ENCODE results near the gene NDUFV1. TPM values are rescaled to one million over a fixed set of nuclear protein-coding genes. Genes with fewer than 3 reads are reported as not detected.

The NDUFV1 gene
- total RNA-seq, 1 donor = 116 TPM

- no peak for TF ChIP-seq CTCF (IDR thresholded peaks at IDR 0.05; ENCODE audit: insufficient read depth, low read length)
- no peak for DNase-seq (ENCODE audit: low read depth)
Observed at GRCh38 chr11:67607507-67607906, 771 bp downstream of the NDUFV1 start.

GRCh38 chr11:67608486-67608885 is 1.8 kb downstream of the NDUFV1 start:
- no peak overlapping the region for H3K4me3 ChIP-seq (ENCODE audit: low read depth, low read length)
- no peak for DNase-seq (ENCODE audit: low read depth)
- no peak for TF ChIP-seq CTCF (IDR thresholded peaks at IDR 0.05; ENCODE audit: insufficient read depth, low read length)

More at GRCh38 chr11:67607507-67607906, 771 bp downstream of the NDUFV1 start:
- H3K4me3 ChIP-seq (ENCODE audit: low read depth, low read length) = peak overlapping the region; percentile 97

- no peak overlapping the region for H3K4me3 ChIP-seq (ENCODE audit: low read depth, low read length)
- no peak for TF ChIP-seq CTCF (IDR thresholded peaks at IDR 0.05; ENCODE audit: insufficient read depth, low read length)
- no peak for DNase-seq (ENCODE audit: low read depth)
Observed at GRCh38 chr11:67609316-67609715, 2.6 kb downstream of the NDUFV1 start.

GRCh38 chr11:67610302-67610868 is 3.6 kb downstream of the NDUFV1 start:
- DNase-seq (ENCODE audit: low read depth) = no peak
- TF ChIP-seq CTCF (IDR thresholded peaks at IDR 0.05; ENCODE audit: insufficient read depth, low read length) = no peak
- H3K4me3 ChIP-seq (ENCODE audit: low read depth, low read length) = no peak overlapping the region

GRCh38 chr11:67611165-67611564 is 4.4 kb downstream of the NDUFV1 start:
- no peak for DNase-seq (ENCODE audit: low read depth)
- TF ChIP-seq CTCF (IDR thresholded peaks at IDR 0.05; ENCODE audit: insufficient read depth, low read length) = no peak
- no peak overlapping the region for H3K4me3 ChIP-seq (ENCODE audit: low read depth, low read length)

- no peak overlapping the region for H3K4me3 ChIP-seq (ENCODE audit: low read depth, low read length)
- no peak for DNase-seq (ENCODE audit: low read depth)
- TF ChIP-seq CTCF (IDR thresholded peaks at IDR 0.05; ENCODE audit: insufficient read depth, low read length) = no peak
Observed at GRCh38 chr11:67611704-67612587, 5.2 kb downstream of the NDUFV1 start.
